SH-SY5Y (cell line): Measurements from ENCODE around the gene REXO2.

ENCODE experiments used
- GATA2 ChIP-seq: IDR thresholded peaks from 2 replicates; pipeline ENCODE4 v1.6.1; 2011; ENCODE audit warnings: mild to moderate bottlenecking, low read depth, low read length
- GATA3 ChIP-seq: IDR thresholded peaks from 2 replicates; pipeline ENCODE4 v1.6.1; 2011; ENCODE audit warnings: low read depth, mild to moderate bottlenecking, low read length, moderate library complexity

DNA sequence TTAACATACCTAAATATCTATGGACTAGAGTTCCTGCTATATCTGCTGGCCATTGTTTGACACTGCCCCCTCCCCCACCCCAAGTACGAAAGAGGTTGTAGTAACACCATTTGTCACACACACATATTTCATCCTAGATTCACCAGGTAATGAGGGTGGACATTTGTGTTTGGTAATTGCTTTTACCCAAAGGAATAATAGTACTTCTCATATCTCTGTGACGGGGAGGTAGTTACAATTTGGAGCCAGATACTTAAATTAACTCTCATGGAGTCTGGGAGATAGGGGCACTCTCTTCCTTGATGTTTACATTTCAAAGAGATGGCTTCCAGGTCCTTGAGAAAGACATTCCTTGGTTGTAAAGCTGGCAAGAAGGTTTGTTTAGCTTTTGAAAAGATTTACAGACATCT, 38.7 kb downstream of the REXO2 start:
- TF ChIP-seq GATA2 (no peak), GATA3 (no peak)
